Activated T-cell treated with anti-CD3 and anti-CD28 coated beads, Interleukin-2, amount 50 U/mL, for 4 hours (primary cell): ENCODE data around the gene PLXDC2. TPM values are rescaled to one million over a fixed set of nuclear protein-coding genes. Genes with fewer than 3 reads are reported as not detected.

Experiments
- ATAC-seq, 2 donors: fragments of 200-7000 bp; cut with Tn5 transposase; one replicate each; pipeline ENCODE4 v1.10.0; 2021
- DNase-seq: peaks from one replicate; pipeline ENCODE4 v3.0.0-alpha.2; 2020
- H3K27me3 Mint-ChIP-seq: one replicate; pipeline ENCODE4 v1.8.0; 2021; ENCODE audit warnings: low read depth, mixed read lengths
- H3K36me3 Mint-ChIP-seq: one replicate; pipeline ENCODE4 v1.8.0; 2022; ENCODE audit warnings: mixed read lengths; ENCODE audit not compliant: insufficient read depth
- H3K4me1 Mint-ChIP-seq: one replicate; pipeline ENCODE4 v1.8.0; 2021; ENCODE audit warnings: low read depth, mixed read lengths
- H3K4me3 Mint-ChIP-seq: one replicate; pipeline ENCODE4 v1.8.0; 2021; ENCODE audit warnings: mild to moderate bottlenecking, moderate library complexity, mixed read lengths
- H3K9me3 Mint-ChIP-seq: one replicate; pipeline ENCODE4 v1.8.0; 2021; ENCODE audit warnings: mixed read lengths
- total RNA-seq, 3 donors: library from RNA; stranded (reverse); gene quantifications; one replicate each; pipeline ENCODE4 v1.2.1, GENCODE V29; 2021

The PLXDC2 gene
- total RNA-seq, 3 donors from 2014 or later, result 0.08 to 0.21 (median 0.16) TPM

GRCh38 chr10:19828278-19829049 is 12.2 kb downstream of the PLXDC2 start:
- no peaks in the 10 kb centered on the region for H3K27me3 Mint-ChIP-seq
- H3K4me1 Mint-ChIP-seq, result no peaks in the 10 kb centered on the region
- no peaks in the 10 kb centered on the region for H3K36me3 Mint-ChIP-seq
- H3K9me3 Mint-ChIP-seq, result peaks cover 9% of the 10 kb centered on the region
- no peak overlapping the region for H3K4me3 Mint-ChIP-seq
- no peak for DNase-seq
- no peak for ATAC-seq

GRCh38 chr10:19832699-19833098 is 16.5 kb downstream of the PLXDC2 start:
- H3K4me3 Mint-ChIP-seq, result no peak overlapping the region
- DNase-seq (no peak), ATAC-seq (no peak)
- no peaks in the 10 kb centered on the region for H3K4me1 Mint-ChIP-seq
- H3K9me3 Mint-ChIP-seq, result peaks cover 9% of the 10 kb centered on the region
- H3K36me3 Mint-ChIP-seq, result no peaks in the 10 kb centered on the region
- no peaks in the 10 kb centered on the region for H3K27me3 Mint-ChIP-seq

DNA sequence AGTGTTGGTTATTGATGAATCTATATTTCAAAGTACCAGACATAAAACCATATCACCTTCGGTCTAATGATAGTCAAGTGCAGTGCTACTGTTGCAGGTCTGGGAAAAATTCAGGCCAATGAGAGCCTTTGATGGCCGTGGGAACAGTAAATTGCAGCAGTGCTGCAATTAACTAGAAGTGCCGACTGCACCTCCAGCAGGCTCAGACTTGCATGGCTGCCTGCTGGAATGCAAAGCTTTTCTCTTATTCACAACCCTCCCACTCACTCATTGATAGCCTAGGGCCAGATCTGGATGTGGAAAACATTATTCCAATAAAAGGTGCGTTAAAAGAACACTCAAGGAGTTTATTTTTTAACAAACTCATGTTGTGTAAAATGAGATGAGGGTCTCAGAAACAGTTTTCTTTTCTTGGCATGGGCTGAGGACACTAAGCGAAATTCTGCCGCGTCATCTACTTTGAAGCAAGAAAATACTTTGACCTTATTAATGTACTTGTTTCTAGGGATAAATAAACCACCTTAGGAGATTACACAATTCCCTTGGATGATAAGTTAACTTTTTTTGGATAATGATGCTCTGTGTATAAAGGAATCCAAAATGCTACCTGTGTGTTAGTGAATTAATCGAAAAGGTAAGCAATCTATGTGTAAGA is 17.1 kb downstream of the PLXDC2 start:
- Mint-ChIP-seq H3K27me3 (no peaks in the 10 kb centered on the region), H3K4me1 (no peaks in the 10 kb centered on the region), H3K4me3 (no peak overlapping the region), H3K36me3 (no peaks in the 10 kb centered on the region), H3K9me3 (peaks cover 9% of the 10 kb centered on the region)
- no peak for DNase-seq
- ATAC-seq, result no peak

DNA sequence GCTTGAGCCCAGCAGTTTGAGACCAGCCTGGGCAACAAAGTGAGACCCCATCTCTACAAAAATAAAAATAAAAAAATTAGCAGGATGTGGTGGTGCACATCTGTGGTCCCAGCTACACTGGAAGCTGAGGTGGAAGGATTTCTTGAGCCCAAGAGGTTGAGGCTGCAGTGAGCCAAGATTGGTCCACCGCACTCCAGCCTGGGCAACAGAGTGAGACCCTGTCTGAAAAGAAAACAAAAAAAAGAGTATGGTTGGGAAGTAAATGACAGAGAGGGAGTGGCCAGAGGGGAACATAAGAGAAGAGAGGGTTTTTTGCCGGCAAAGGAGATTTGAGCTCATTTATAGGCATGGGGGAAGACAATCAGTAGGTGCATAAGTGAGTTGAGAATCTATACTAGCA is 19.7 kb downstream of the PLXDC2 start:
- Mint-ChIP-seq H3K27me3 (no peaks in the 10 kb centered on the region), H3K36me3 (no peaks in the 10 kb centered on the region), H3K4me3 (no peak overlapping the region), H3K9me3 (peaks cover 4% of the 10 kb centered on the region), H3K4me1 (no peaks in the 10 kb centered on the region)
- DNase-seq (no peak), ATAC-seq (no peak)

DNA sequence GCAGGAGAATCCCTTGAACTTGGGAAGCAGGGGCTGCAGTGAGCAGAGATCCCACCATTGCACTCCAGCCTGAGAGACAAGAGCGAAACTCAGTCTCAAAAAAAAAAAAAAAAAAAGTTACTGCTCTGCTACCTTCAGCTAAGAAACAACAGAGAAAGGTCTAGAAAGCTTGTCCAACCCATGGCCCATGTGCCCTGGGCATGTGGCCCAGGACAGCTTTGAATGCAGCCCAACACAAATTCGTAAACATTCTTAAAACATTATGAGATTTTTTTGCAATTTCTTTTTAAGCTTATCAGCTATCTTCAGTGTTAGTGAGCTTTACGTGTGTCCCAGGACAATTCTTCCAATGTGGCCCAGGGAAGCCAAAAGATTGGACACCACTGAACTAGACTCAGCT is 22.9 kb downstream of the PLXDC2 start:
- Mint-ChIP-seq H3K27me3 (peaks cover 3% of the 10 kb centered on the region), H3K9me3 (peaks cover 5% of the 10 kb centered on the region), H3K4me3 (no peak overlapping the region), H3K36me3 (no peaks in the 10 kb centered on the region), H3K4me1 (no peaks in the 10 kb centered on the region)
- ATAC-seq, result no peak
- DNase-seq, result no peak

DNA sequence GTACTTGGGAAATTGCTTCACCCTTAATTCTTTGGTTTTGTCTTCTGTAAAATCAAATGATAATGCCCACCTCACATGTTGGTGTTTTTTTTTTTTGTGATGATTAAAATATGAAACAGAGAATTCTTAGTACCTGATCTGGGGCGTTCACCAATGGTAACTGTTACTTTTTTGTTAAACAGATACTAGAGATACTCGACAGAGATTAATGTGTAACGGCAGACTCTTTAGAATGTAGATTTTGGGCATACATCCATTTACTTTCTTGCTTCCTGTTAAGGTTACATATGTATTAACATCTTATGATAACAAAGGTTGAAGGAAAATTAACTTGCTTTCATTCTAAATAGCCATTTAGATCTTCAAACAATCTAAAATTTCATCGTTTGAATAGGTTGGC is 23.3 kb downstream of the PLXDC2 start:
- H3K9me3 Mint-ChIP-seq, result peaks cover 5% of the 10 kb centered on the region
- no peak for ATAC-seq
- peaks cover 3% of the 10 kb centered on the region for H3K27me3 Mint-ChIP-seq
- H3K36me3 Mint-ChIP-seq, result no peaks in the 10 kb centered on the region
- no peaks in the 10 kb centered on the region for H3K4me1 Mint-ChIP-seq
- no peak overlapping the region for H3K4me3 Mint-ChIP-seq
- no peak for DNase-seq

DNA sequence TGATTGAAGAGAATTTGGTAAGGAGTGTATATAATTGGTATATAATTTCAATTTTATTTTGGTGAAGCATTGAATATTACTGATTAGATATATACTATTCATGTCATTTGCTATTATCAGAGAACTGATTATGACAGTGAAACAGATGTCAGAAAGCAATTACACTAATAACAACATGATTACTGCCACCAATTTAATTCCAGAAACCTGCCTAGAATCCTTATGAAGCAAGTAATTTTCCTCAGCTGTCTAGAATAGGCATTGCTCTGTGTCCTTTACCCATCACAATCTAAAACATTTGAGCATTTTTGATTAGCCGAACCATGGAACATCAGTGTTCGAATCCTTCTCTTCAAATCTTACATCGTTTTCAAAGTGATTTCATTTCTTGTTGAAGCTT is 24.5 kb downstream of the PLXDC2 start:
- H3K27me3 Mint-ChIP-seq, result peaks cover 3% of the 10 kb centered on the region

GRCh38 chr10:19843487-19843886 is 27.3 kb downstream of the PLXDC2 start:
- Mint-ChIP-seq H3K27me3 (peaks cover 3% of the 10 kb centered on the region), H3K4me1 (no peaks in the 10 kb centered on the region), H3K36me3 (no peaks in the 10 kb centered on the region), H3K9me3 (peaks cover 5% of the 10 kb centered on the region), H3K4me3 (no peak overlapping the region)
- DNase-seq, result no peak
- ATAC-seq, result no peak

More for the DNA sequence above, 24.5 kb downstream of the PLXDC2 start:
- Mint-ChIP-seq H3K4me1 (no peaks in the 10 kb centered on the region), H3K4me3 (no peak overlapping the region), H3K9me3 (peaks cover 5% of the 10 kb centered on the region), H3K36me3 (no peaks in the 10 kb centered on the region)
- no peak for ATAC-seq
- DNase-seq, result no peak

DNA sequence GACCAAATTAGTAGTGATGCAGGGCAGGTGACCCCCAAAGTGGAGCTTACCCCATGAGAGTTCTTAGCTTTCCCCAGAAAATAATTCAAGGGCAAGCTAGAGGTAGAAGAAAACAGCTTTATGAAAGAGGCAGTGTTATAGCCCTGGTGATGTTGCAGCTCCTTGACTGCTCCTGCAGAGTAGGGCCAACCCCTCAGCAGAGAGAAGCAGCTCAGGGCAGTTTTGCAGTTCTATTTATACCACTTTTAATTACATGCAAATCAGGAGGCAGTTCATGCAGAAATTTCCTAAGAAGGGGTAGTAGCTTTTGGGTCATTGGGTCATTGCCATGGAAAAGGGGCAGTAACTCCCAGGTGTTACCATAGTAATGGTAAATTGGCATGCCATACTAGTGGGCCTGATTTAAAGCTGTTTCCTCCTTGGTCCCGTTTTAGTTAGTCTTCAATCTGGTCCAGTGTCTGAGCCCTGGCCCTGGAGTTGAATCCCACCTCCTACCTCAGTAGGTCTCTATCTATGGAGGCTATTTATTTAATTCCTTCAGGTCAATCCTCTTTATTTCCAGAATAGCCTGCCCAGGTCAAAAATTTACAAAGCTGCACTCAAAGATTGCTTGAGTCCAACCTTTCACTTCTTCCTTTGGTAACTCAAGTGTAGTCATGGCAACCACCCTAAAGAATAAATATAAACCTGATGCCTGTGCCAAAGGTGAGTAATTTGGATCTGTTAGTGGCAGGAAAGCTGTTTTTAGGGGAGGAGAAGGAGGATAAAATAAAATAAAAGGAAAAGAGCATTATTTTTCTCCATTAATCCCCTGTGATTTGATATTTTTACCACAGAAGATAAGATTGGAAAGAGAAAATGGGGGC is 29.5 kb downstream of the PLXDC2 start:
- ATAC-seq, result no peak
- peaks cover 3% of the 10 kb centered on the region for H3K27me3 Mint-ChIP-seq

GRCh38 chr10:19847321-19847720 is 31.1 kb downstream of the PLXDC2 start:
- ATAC-seq (no peak), DNase-seq (no peak)
- Mint-ChIP-seq H3K9me3 (peaks cover 5% of the 10 kb centered on the region), H3K4me1 (no peaks in the 10 kb centered on the region), H3K27me3 (peaks cover 3% of the 10 kb centered on the region), H3K36me3 (no peaks in the 10 kb centered on the region), H3K4me3 (no peak overlapping the region)

More for the DNA sequence above, 29.5 kb downstream of the PLXDC2 start:
- Mint-ChIP-seq H3K4me3 (no peak overlapping the region), H3K9me3 (peaks cover 5% of the 10 kb centered on the region), H3K4me1 (no peaks in the 10 kb centered on the region), H3K36me3 (no peaks in the 10 kb centered on the region)
- DNase-seq, result no peak

DNA sequence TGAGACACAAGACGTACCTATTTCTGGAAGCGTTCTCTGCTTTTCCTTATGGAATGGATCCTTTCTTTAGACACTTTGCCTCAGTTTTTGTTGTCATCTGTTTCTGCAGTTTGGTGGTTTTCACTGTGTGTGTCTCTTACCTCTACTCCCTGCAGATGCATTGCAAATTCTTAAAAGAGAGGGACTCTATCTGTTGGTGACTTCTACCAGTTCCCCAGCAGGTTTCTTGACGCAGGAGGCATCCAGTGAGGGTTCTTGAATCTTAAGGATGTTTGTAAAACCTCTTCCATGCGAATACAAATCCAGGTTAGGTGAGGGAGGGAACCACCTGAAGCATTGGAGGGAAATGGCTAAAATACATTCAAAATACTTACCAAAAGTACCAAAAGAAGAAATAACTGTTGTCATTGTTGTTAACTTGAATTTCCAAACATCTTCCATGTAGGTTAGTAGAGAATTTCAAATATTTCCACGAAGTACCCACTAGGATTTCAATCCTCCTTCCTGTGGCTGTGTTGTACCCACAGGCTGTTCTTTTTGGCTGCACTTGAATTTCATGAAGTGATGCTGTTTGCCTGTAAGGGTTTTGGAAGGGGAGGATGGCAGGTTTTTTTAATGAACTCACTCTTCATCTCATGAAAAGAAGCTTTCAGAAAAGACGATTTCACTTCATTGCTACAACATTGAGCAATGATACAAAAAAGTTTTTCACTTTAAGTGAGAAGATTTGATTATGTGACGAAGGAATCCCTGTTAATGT is 32.2 kb downstream of the PLXDC2 start:
- Mint-ChIP-seq H3K27me3 (peaks cover 3% of the 10 kb centered on the region), H3K36me3 (no peaks in the 10 kb centered on the region), H3K4me3 (no peak overlapping the region), H3K9me3 (peaks cover 4% of the 10 kb centered on the region), H3K4me1 (no peaks in the 10 kb centered on the region)
- no peak for DNase-seq
- no peak for ATAC-seq

- Mint-ChIP-seq H3K9me3 (no peaks in the 10 kb centered on the region), H3K36me3 (no peaks in the 10 kb centered on the region), H3K27me3 (no peaks in the 10 kb centered on the region), H3K4me3 (no peak overlapping the region), H3K4me1 (no peaks in the 10 kb centered on the region)
- ATAC-seq (no peak), DNase-seq (no peak)
Measured at GRCh38 chr10:19853831-19854230, 37.6 kb downstream of the PLXDC2 start.

GRCh38 chr10:19857876-19858275 is 41.6 kb downstream of the PLXDC2 start:
- no peak for DNase-seq
- no peaks in the 10 kb centered on the region for H3K4me1 Mint-ChIP-seq
- H3K9me3 Mint-ChIP-seq, result peaks cover 5% of the 10 kb centered on the region
- no peaks in the 10 kb centered on the region for H3K27me3 Mint-ChIP-seq
- H3K36me3 Mint-ChIP-seq, result no peaks in the 10 kb centered on the region
- ATAC-seq, result no peak
- H3K4me3 Mint-ChIP-seq, result no peak overlapping the region

GRCh38 chr10:19860107-19860506 is 43.9 kb downstream of the PLXDC2 start:
- ATAC-seq (no peak), DNase-seq (no peak)
- Mint-ChIP-seq H3K36me3 (no peaks in the 10 kb centered on the region), H3K4me3 (no peak overlapping the region), H3K4me1 (no peaks in the 10 kb centered on the region), H3K9me3 (peaks cover 5% of the 10 kb centered on the region), H3K27me3 (no peaks in the 10 kb centered on the region)
